SK-N-SH (cell line): Measurements from ENCODE around the gene MPV17. TPM values are rescaled to one million over a fixed set of nuclear protein-coding genes. Genes with fewer than 3 reads are reported as not detected.

ENCODE experiments used
- polyA plus RNA-seq, 3 experiments: library from polyadenylated mRNA; depleted of rRNA; stranded (reverse); fragments of >200 nt; gene quantifications; 2 replicates each; pipeline ENCODE4 v1.2.3, GENCODE V29; 2012

Gene MPV17
- polyA plus RNA-seq, 1 of the 3 experiments (the other 2 are of a cell fraction), result 255 TPM

Other genes starting within 250 kb of the MPV17 start
- 184 and 286 TPM in 2 replicates for gene EMILIN1, start 244.5 kb downstream of the MPV17 start, polyA plus RNA-seq (2012; rRNA removed)
- 6.5 and 10.3 TPM in 2 replicates for gene KHK, start 236.3 kb downstream of the MPV17 start, polyA plus RNA-seq (2012; rRNA removed)
- 17.1 and 18.3 TPM in 2 replicates for gene CGREF1, start 204.0 kb downstream of the MPV17 start, polyA plus RNA-seq (2012; rRNA removed)
- gene ABHD1, start 199.3 kb downstream of the MPV17 start, polyA plus RNA-seq (2012; rRNA removed), result 3.3 and 4.1 TPM in 2 replicates
- gene PREB, start 188.5 kb downstream of the MPV17 start, polyA plus RNA-seq (2012; rRNA removed), result 47.9 and 51.3 TPM in 2 replicates
- gene PRR30, start 183.7 kb downstream of the MPV17 start, polyA plus RNA-seq (2012; rRNA removed), result not detected in 2 replicates
- gene TCF23, start 174.1 kb downstream of the MPV17 start, polyA plus RNA-seq (2012; rRNA removed), result not detected in 2 replicates
- gene ATRAID, start 111.1 kb downstream of the MPV17 start, polyA plus RNA-seq (2012; rRNA removed), result 289 and 366 TPM in 2 replicates
- gene SLC5A6, start 110.8 kb downstream of the MPV17 start, polyA plus RNA-seq (2012; rRNA removed), result 75.7 and 85.0 TPM in 2 replicates
- gene CAD, start 105.7 kb downstream of the MPV17 start, polyA plus RNA-seq (2012; rRNA removed), result 29.3 and 47.6 TPM in 2 replicates
- gene SLC30A3, start 60.0 kb downstream of the MPV17 start, polyA plus RNA-seq (2012; rRNA removed), result 0.68 and 1.1 TPM in 2 replicates
- gene DNAJC5G, start 47.7 kb downstream of the MPV17 start, polyA plus RNA-seq (2012; rRNA removed), result 0.18 TPM in 1 of 2 replicates, not detected in the other
- 0.28 and 0.36 TPM in 2 replicates for gene TRIM54, start 40.7 kb downstream of the MPV17 start, polyA plus RNA-seq (2012; rRNA removed)
- gene UCN, start 14.7 kb downstream of the MPV17 start, polyA plus RNA-seq (2012; rRNA removed), result 2.8 and 2.9 TPM in 2 replicates
- gene GTF3C2, start 33.7 kb upstream of the MPV17 start, polyA plus RNA-seq (2012; rRNA removed), result 65.8 and 76.0 TPM in 2 replicates
- gene EIF2B4, start 47.2 kb upstream of the MPV17 start, polyA plus RNA-seq (2012; rRNA removed), result 51.7 and 56.0 TPM in 2 replicates
- gene SNX17, start 47.5 kb upstream of the MPV17 start, polyA plus RNA-seq (2012; rRNA removed), result 128 and 145 TPM in 2 replicates
- 53.8 and 63.7 TPM in 2 replicates for gene ZNF513, start 57.6 kb upstream of the MPV17 start, polyA plus RNA-seq (2012; rRNA removed)
- 99.7 and 113 TPM in 2 replicates for gene PPM1G, start 86.5 kb upstream of the MPV17 start, polyA plus RNA-seq (2012; rRNA removed)
- 182 and 227 TPM in 2 replicates for gene NRBP1, start 105.5 kb upstream of the MPV17 start, polyA plus RNA-seq (2012; rRNA removed)
- 3.6 and 4.1 TPM in 2 replicates for gene KRTCAP3, start 119.3 kb upstream of the MPV17 start, polyA plus RNA-seq (2012; rRNA removed)
- gene IFT172, start 166.6 kb upstream of the MPV17 start, polyA plus RNA-seq (2012; rRNA removed), result 28.2 and 31.3 TPM in 2 replicates
- 26.5 and 27.0 TPM in 2 replicates for gene FNDC4, start 172.1 kb upstream of the MPV17 start, polyA plus RNA-seq (2012; rRNA removed)
- 0.18 and 0.67 TPM in 2 replicates for gene GCKR, start 173.7 kb upstream of the MPV17 start, polyA plus RNA-seq (2012; rRNA removed)